Dendritic cell treated with granulocyte-macrophage colony-stimulating factor and Interleukin-4, amounts not matched to agents 40 ng/mL and 50 ng/mL, for 4 days (primary cell): ENCODE measurements around the gene TRMO.

Source experiments
- H3K27ac Mint-ChIP-seq: one replicate; pipeline ENCODE4 v1.8.0; 2022; ENCODE audit warnings: mild to moderate bottlenecking, mixed read lengths
- H3K27me3 Mint-ChIP-seq: one replicate; pipeline ENCODE4 v1.8.0; 2022; ENCODE audit warnings: mild to moderate bottlenecking, mixed read lengths
- H3K36me3 Mint-ChIP-seq: one replicate; pipeline ENCODE4 v1.8.0; 2022; ENCODE audit warnings: low read depth, mixed read lengths
- H3K4me1 Mint-ChIP-seq: one replicate; pipeline ENCODE4 v1.8.0; 2022; ENCODE audit warnings: low read depth, mixed read lengths
- H3K4me3 Mint-ChIP-seq: one replicate; pipeline ENCODE4 v1.8.0; 2022; ENCODE audit warnings: mild to moderate bottlenecking, moderate library complexity, mixed read lengths
- H3K9me3 Mint-ChIP-seq: one replicate; pipeline ENCODE4 v1.8.0; 2022; ENCODE audit warnings: mixed read lengths
- intact Hi-C: fragments of 100-400 bp; cut with micrococcal nuclease; formaldehyde crosslinking; loops from one replicate; pipeline ENCODE4 v1.15.0; 2022

TRMO gene

DNA sequence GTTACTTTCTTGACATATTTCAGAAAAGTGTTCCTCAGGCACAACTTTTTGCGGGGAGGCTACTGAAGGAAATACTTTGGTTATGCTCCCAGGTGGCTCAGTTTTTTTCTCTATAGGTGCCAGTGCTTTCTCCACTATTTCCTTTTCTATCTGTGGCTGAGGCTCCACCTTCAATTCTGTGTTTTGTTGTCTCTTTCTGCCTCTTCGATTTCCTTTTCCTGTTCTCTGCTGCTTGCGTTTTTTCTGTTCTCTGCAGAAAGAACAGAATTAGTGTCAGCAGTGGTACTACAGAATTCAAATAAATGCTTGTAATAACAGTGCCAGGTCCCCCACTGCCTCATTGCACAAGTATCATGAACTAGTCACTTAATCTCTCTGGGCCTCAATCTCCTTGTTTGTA, 8.7 kb upstream of the TRMO start:
- Mint-ChIP-seq H3K36me3 (no peaks in the 10 kb centered on the region), H3K27me3 (peaks cover 5% of the 10 kb centered on the region), H3K9me3 (no peaks in the 10 kb centered on the region), H3K4me1 (no peaks in the 10 kb centered on the region), H3K4me3 (no peak overlapping the region), H3K27ac (no peak overlapping the region)
- intact Hi-C loops: no loop called here

DNA sequence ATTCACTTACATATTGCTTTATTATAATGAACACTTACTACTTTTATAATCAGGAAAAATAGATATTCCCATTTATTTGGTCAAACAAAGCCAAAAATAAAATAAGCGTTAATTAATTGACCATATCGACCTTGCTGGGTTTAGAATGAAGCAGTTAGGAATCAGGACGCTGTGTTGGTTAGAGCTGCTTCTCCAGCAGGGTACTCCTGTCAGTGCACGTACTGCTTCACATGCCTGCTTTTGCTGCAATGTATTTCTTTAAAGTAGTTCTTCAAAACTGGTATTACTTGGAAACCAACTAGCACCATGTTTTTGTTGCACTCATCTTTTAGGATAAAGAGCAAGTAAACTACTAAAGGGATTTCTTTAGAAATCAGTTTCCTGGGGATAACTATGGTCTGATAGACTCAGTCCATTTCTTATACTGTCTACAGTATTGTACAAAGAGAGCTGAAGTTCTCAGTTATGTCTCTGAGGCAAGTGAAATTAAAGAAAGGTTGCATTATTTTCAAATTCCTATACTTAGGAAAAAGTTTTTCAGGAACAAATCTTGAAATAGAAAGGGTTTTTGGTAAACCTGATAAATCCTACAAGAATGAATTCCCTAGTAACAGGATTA, 6.8 kb upstream of the TRMO start:
- peaks cover 7% of the 10 kb centered on the region for H3K4me1 Mint-ChIP-seq
- no peak overlapping the region for H3K4me3 Mint-ChIP-seq
- H3K27ac Mint-ChIP-seq: no peak overlapping the region
- no peaks in the 10 kb centered on the region for H3K27me3 Mint-ChIP-seq
- no peaks in the 10 kb centered on the region for H3K9me3 Mint-ChIP-seq
- intact Hi-C loops: no loop called here
- H3K36me3 Mint-ChIP-seq: no peaks in the 10 kb centered on the region

DNA sequence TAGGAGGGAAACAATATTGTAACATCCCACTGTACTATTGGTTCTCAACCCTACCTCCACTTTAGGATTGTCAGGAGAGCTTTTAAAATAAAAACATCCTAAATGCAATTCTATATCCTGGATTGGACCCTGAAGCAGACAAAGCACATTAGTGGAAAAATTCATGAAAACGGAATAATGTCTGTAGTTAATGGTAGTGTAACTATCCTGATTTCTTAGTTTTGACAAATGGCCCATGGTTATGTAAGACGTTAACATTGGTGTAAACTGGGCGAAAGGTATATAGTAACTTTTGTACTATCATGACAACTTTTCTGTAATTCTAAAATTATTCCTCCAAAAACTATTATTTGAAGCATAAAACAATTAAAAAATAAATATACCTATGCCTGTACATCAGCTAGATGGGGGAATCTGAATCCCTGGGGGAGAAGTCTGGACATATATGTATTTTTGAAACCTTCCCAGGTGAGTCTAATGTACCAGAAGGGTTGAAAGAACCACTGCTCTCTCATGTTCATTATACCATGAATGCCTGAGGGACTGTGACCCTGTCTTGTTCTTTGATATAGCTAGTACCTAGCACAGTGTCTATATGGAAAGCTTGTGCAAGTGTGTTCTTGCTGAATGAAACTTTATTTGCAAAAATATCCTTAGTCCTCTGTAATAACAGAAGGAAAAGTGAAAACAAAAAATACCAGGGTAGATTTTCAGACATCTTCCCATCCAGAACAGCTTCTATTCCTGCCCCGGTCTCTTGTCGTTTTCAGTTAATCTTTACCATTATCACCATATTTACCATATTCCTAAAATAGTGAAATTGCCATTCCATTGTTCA, 3.4 kb upstream of the TRMO start:
- Mint-ChIP-seq H3K27ac (no peak overlapping the region), H3K4me3 (no peak overlapping the region), H3K36me3 (peaks cover 11% of the 10 kb centered on the region), H3K4me1 (peaks cover 24% of the 10 kb centered on the region), H3K27me3 (no peaks in the 10 kb centered on the region), H3K9me3 (no peaks in the 10 kb centered on the region)
- intact Hi-C loops: no loop called here

DNA sequence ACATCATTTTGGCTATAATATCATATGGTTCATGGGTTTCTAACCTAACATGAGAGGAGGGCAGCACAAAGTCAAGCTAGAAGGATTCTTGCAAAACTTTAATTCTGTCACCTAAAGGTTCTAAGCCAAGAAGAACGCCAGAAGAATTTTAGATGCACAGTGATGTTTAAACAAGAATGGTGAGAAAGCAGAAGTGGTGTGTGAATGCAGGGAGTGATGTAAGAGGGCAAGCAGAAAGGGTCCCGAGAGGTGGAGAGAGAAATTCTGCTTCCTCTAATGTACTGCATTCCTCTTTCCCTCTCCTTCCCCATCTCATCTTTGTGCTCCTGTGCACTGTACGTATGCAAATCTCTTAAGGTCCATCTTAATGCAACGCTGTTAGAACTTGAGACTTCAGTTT, 2.1 kb upstream of the TRMO start:
- Mint-ChIP-seq H3K4me1 (peaks cover 35% of the 10 kb centered on the region), H3K27me3 (no peaks in the 10 kb centered on the region), H3K27ac (peak overlapping the region; percentile 28), H3K36me3 (peaks cover 16% of the 10 kb centered on the region), H3K9me3 (no peaks in the 10 kb centered on the region), H3K4me3 (no peak overlapping the region)
- intact Hi-C loops: loop anchor here (5.0 kb wide), 4 partner anchors 113 to 292 kb away; partner anchors contain the start of genes NCBP1, TSTD2 and XPA

DNA sequence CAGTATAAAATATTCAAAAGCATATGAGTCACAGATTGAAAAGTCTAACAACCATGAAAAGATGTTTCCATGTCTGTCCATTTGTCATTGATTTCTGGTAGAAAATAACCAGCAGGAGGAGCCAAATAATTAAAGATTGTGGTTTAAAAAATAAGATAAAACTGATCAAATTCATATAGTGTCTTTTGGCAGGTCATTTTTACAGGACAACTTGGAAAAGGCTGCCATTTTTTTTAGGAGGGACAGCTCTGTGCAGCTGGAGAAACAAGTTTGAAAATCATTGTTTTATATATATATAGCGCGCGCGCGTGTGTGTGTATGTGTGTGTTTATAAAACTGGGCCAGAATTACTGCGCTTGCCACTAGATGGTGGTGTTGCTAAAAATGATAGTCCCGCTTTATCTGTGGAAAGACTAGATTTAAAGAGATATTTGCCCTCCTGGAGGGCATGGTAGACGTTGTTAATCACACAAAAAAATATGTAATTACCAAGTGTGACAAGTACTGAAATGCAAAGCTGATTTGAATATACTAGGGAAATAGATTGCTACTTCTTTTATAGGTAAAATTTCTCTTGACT, 1.3 kb upstream of the TRMO start:
- Mint-ChIP-seq H3K36me3 (peaks cover 16% of the 10 kb centered on the region), H3K27ac (peak overlapping the region; percentile 99), H3K27me3 (no peaks in the 10 kb centered on the region), H3K4me3 (peak overlapping the region; percentile 48), H3K9me3 (no peaks in the 10 kb centered on the region), H3K4me1 (peaks cover 43% of the 10 kb centered on the region)
- intact Hi-C loops: loop anchor here (2.0 to 5.0 kb wide), 6 partner anchors 59 to 339 kb away; partner anchors contain the start of genes ANP32B, NCBP1, TSTD2 and XPA

DNA sequence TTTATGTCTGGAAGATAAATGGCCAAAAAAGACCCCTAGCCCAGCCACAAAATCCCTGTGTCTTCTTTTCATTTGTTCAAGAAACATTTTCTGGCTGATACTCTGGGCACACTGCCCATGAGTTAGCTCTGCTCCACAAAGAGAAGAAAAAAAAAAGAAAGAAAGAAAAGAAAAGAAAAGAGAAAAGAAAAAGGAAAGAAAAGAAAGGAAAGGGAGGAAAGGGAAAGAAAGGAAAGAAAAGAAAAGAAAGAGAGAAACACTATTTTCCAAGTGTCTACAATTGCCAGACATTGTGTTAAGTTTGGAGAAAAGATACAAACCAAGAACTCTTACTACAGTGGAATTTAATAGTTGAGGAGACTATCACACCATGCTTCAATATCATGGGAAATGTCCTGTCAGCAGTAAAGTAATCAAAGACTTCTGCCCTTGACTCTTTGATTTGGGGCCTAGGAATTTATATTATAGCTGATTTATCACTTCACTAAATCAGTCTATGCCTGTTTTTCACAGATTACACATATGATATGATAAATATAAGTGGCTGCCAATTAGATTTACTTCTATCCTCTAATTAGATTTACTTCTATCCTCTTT, 3.0 kb downstream of the TRMO start:
- no peaks in the 10 kb centered on the region for H3K27me3 Mint-ChIP-seq
- H3K4me1 Mint-ChIP-seq: peaks cover 39% of the 10 kb centered on the region
- intact Hi-C loops: no loop called here
- H3K9me3 Mint-ChIP-seq: no peaks in the 10 kb centered on the region
- H3K4me3 Mint-ChIP-seq: no peak overlapping the region
- H3K36me3 Mint-ChIP-seq: peaks cover 42% of the 10 kb centered on the region
- H3K27ac Mint-ChIP-seq: peak overlapping the region; percentile 81

DNA sequence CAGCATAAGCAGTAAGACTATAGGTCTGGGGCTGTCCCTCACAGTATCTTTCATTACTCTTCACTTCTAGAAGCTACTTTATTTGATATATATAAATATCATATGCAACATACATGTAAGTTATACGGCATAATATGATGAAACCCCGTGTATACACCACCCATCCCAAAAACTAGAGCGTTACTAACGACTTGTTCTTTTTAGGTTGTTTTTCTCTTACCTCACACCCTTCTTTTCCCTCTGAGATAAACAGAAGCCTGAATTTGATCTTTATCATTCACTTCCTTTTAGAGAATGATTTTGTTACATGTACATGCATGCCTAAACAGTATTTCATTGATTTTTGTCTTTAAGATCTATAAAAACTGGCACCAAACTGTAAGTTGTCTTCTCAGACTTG, 3.7 kb downstream of the TRMO start:
- Mint-ChIP-seq H3K4me1 (peaks cover 36% of the 10 kb centered on the region), H3K4me3 (no peak overlapping the region)

DNA sequence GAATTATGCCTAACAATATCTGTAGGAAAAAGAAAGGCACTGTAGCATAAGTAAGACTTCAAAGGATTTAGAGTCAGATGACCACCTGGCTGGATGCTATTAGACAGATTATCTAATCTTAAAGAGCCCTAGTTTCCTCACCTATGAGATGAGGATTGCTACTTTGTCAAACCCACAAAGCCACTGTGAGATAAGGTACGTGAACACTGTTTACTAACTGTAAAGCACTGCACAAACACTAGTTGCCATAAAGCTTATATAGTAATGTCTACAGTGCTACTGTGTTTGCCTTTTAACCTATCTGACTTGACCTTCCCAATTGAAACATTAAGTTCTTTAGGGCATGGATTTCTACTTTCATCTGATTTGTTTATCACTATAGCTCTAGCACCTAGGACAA, 10.3 kb downstream of the TRMO start:
- intact Hi-C loops: no loop called here

More for the DNA sequence above, 3.7 kb downstream of the TRMO start:
- no peaks in the 10 kb centered on the region for H3K9me3 Mint-ChIP-seq
- intact Hi-C loops: no loop called here
- H3K27ac Mint-ChIP-seq: peak overlapping the region; percentile 81
- H3K36me3 Mint-ChIP-seq: peaks cover 48% of the 10 kb centered on the region
- no peaks in the 10 kb centered on the region for H3K27me3 Mint-ChIP-seq

DNA sequence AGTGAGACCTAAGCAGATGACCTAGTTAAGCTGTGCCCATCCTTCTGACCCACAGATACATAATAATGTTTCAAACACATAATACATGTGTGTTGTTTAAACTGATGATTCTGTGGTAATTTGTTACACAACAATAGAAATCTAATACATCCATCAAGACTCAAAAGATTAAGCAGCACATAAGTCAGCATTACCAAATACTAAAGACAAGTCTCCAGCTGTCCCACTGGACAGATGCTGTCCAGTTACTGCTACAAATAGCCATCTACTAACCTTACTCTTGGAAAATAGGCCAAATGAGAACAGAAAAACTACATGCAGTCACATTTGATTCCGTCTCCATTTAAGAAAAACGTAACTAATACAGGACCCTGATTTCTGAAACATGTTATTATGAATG, 10.8 kb downstream of the TRMO start:
- H3K4me1 Mint-ChIP-seq: peaks cover 35% of the 10 kb centered on the region
- intact Hi-C loops: no loop called here

More for the DNA sequence above, 10.3 kb downstream of the TRMO start:
- Mint-ChIP-seq H3K27me3 (no peaks in the 10 kb centered on the region), H3K4me3 (no peak overlapping the region), H3K27ac (no peak overlapping the region), H3K9me3 (no peaks in the 10 kb centered on the region), H3K4me1 (peaks cover 33% of the 10 kb centered on the region), H3K36me3 (peaks cover 77% of the 10 kb centered on the region)

DNA sequence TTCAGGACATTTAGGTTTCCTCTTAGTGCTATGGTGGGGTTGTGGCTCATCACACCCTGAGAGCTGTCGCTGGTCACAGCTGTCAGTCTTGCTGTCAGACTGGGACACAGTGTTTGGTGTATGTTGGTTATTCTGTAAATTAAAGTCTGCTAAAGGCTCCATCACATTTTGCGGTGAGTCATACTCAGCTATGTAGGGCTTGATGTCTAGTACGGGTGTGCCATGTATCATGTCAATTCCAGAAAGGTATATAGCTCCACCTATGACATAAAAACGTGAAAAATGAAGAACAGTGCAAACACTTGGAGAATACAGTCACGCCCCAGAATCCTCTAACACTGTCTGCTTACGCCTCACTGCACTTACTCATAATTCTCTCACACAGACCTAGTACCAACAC, 11.9 kb downstream of the TRMO start:
- H3K4me1 Mint-ChIP-seq: peaks cover 47% of the 10 kb centered on the region
- H3K36me3 Mint-ChIP-seq: peaks cover 69% of the 10 kb centered on the region
- no peak overlapping the region for H3K27ac Mint-ChIP-seq
- H3K27me3 Mint-ChIP-seq: no peaks in the 10 kb centered on the region
- H3K4me3 Mint-ChIP-seq: no peak overlapping the region
- H3K9me3 Mint-ChIP-seq: no peaks in the 10 kb centered on the region
- intact Hi-C loops: no loop called here

More for the DNA sequence above, 10.8 kb downstream of the TRMO start:
- no peaks in the 10 kb centered on the region for H3K27me3 Mint-ChIP-seq
- no peak overlapping the region for H3K4me3 Mint-ChIP-seq
- H3K27ac Mint-ChIP-seq: no peak overlapping the region
- peaks cover 73% of the 10 kb centered on the region for H3K36me3 Mint-ChIP-seq
- no peaks in the 10 kb centered on the region for H3K9me3 Mint-ChIP-seq

DNA sequence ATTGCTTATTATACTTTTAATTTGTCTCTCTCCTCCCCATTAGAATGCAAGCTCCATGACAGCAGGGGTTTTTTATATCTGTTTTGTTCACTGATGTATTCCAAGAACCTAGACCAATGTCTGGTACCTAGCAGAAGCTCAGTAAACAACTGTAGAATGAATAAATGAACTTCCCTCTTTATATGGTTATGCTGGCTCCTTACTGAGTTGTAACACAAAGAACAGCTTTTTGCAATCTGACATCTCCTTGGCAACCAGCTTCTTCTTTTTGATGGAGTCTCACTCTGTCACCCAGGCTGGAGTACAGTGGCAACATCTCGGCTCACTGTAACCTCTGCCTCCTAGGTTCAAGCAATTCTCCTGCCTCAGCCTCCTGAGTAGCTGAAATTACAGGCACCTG, 13.6 kb downstream of the TRMO start:
- H3K27me3 Mint-ChIP-seq: no peaks in the 10 kb centered on the region
- H3K36me3 Mint-ChIP-seq: peaks cover 66% of the 10 kb centered on the region
- intact Hi-C loops: loop anchor here (10.0 kb wide), 1 partner anchor 194 kb away; no protein-coding TSS in a partner anchor
- H3K27ac Mint-ChIP-seq: peak overlapping the region; percentile 89
- H3K4me1 Mint-ChIP-seq: peaks cover 56% of the 10 kb centered on the region
- no peaks in the 10 kb centered on the region for H3K9me3 Mint-ChIP-seq
- H3K4me3 Mint-ChIP-seq: no peak overlapping the region

DNA sequence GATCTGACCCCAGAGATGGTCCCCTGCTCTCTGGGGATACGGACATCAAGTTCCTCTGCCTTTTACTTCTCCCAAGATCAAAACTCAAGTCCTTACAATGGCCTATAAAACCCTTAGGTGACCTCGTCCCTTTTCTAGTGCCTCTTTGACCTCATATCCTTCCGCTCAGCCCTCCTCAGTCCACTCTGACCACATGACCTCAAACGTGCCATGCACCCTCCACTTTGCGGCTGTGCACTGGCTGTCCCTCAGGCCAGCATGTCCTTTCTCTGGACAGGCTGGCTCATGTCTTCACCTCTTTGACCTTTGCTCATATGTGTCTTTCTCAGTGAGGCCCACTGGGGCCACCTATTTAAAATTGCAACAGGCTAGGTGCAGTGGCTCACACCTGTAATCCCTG, 14.7 kb downstream of the TRMO start:
- peak overlapping the region; percentile 89 for H3K27ac Mint-ChIP-seq
- intact Hi-C loops: loop anchor here (10.0 kb wide), 1 partner anchor 193 kb away; no protein-coding TSS in a partner anchor
- H3K4me3 Mint-ChIP-seq: peak overlapping the region; percentile 0
- peaks cover 48% of the 10 kb centered on the region for H3K4me1 Mint-ChIP-seq
- no peaks in the 10 kb centered on the region for H3K9me3 Mint-ChIP-seq
- H3K36me3 Mint-ChIP-seq: peaks cover 66% of the 10 kb centered on the region
- H3K27me3 Mint-ChIP-seq: no peaks in the 10 kb centered on the region

DNA sequence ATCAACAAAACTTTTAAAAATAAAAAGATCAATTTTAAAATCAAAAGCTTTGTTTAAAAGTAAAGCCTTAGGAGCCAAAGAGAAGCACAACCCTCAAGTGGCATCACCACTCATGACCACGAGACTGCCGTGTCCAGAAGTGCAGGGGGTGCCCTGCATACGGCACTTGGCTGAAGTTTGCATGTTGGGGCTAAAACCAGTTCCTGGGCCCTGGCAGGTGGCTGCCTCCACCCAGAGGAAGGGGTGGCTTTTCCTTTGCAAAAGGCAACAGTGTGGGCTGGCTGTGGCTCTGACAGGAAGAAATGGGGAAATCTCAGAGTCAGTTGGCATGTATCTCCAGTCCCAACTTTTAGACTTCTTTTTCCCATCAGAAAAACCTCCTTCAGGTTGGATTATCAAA, 15.3 kb downstream of the TRMO start:
- peaks cover 65% of the 10 kb centered on the region for H3K36me3 Mint-ChIP-seq
- no peak overlapping the region for H3K4me3 Mint-ChIP-seq

More for the DNA sequence above, 15.3 kb downstream of the TRMO start:
- intact Hi-C loops: loop anchor here (10.0 kb wide), 1 partner anchor 192 kb away; no protein-coding TSS in a partner anchor
- Mint-ChIP-seq H3K27ac (peak overlapping the region; percentile 89), H3K27me3 (no peaks in the 10 kb centered on the region), H3K4me1 (peaks cover 46% of the 10 kb centered on the region), H3K9me3 (no peaks in the 10 kb centered on the region)
